ENCODE measurements around the gene PLXNA4. TPM values are rescaled to one million over a fixed set of nuclear protein-coding genes. Genes with fewer than 3 reads are reported as not detected.

PLXNA4 gene
- total and polyA plus RNA-seq, 8 donors: 0.19 to 1.6 (median 0.47) TPM

GRCh38 chr7:132520591-132521280 is 55.5 kb downstream of the PLXNA4 start:
- FAIRE-seq (no peak), DNase-seq (no peak), ATAC-seq (no peak)
- Histone ChIP-seq H3K27ac (no peak overlapping the region), H3K4me1 (no peaks in the 10 kb centered on the region), H3K27me3 (no peaks in the 10 kb centered on the region), H3K4me3 (no peak overlapping the region), H3K9me3 (no peaks in the 10 kb centered on the region), H3K36me3 (no peaks in the 10 kb centered on the region)
- WGBS, 2 donors: 77 to 87% methylated on average over 9 of the region's 9 CpGs
- no peak for TF ChIP-seq CTCF (IDR thresholded peaks at IDR 0.05)
- intact Hi-C loops (cut with DNase I): no loop called here

GRCh38 chr7:132519936-132520335 is 56.3 kb downstream of the PLXNA4 start:
- intact Hi-C loops (cut with DNase I): no loop called here

GRCh38 chr7:132518839-132519173 is 57.5 kb downstream of the PLXNA4 start:
- no peak for FAIRE-seq
- Histone ChIP-seq H3K4me3 (no peak overlapping the region), H3K27me3 (no peaks in the 10 kb centered on the region), H3K9me3 (no peaks in the 10 kb centered on the region), H3K27ac (no peak overlapping the region), H3K4me1 (no peaks in the 10 kb centered on the region), H3K36me3 (no peaks in the 10 kb centered on the region)
- 60 to 72% methylated on average over 6 of the region's 6 CpGs for WGBS, 2 donors
- no peak for DNase-seq
- no peak for ATAC-seq
- intact Hi-C loops (cut with DNase I): no loop called here
- TF ChIP-seq CTCF (IDR thresholded peaks at IDR 0.05): no peak

More at GRCh38 chr7:132519936-132520335, 56.3 kb downstream of the PLXNA4 start:
- WGBS, 2 donors: 82 to 87% methylated on average over 1 of the region's 1 CpG
- Histone ChIP-seq H3K27me3 (no peaks in the 10 kb centered on the region), H3K4me1 (no peaks in the 10 kb centered on the region), H3K4me3 (no peak overlapping the region), H3K36me3 (no peaks in the 10 kb centered on the region), H3K9me3 (no peaks in the 10 kb centered on the region), H3K27ac (no peak overlapping the region)
- FAIRE-seq (no peak), ATAC-seq (no peak), DNase-seq (no peak)
- no peak for TF ChIP-seq CTCF (IDR thresholded peaks at IDR 0.05)

GRCh38 chr7:132518102-132518838 is 58.0 kb downstream of the PLXNA4 start:
- intact Hi-C loops (cut with DNase I): no loop called here
- ATAC-seq (no peak), DNase-seq (no peak)

More at GRCh38 chr7:132518102-132518838, 58.0 kb downstream of the PLXNA4 start:
- FAIRE-seq: no peak
- no peaks in the 10 kb centered on the region for H3K36me3 ChIP-seq
- H3K27ac ChIP-seq: no peak overlapping the region
- H3K4me3 ChIP-seq: no peak overlapping the region
- no peaks in the 10 kb centered on the region for H3K9me3 ChIP-seq
- WGBS, 2 donors: 75 to 77% methylated on average over 10 to 11 of the region's 11 CpGs
- H3K27me3 ChIP-seq: no peaks in the 10 kb centered on the region
- TF ChIP-seq CTCF (IDR thresholded peaks at IDR 0.05): peak in 2 of 4 donors; percentile 8 to 9
- no peaks in the 10 kb centered on the region for H3K4me1 ChIP-seq

Measured in pancreas (tissue), 10 donors.